Eye (tissue), 1 donor: Measurements from ENCODE around the gene SYK.

Source experiments
- DNase-seq: peaks from one replicate; pipeline ENCODE4 v3.0.0-alpha.2; 2015

SYK gene

GRCh38 chr9:90826326-90827020, 24.9 kb downstream of the SYK start:
- DNase-seq, result no peak

- no peak for DNase-seq
Observed at GRCh38 chr9:90827181-90827871, 25.7 kb downstream of the SYK start.

- no peak for DNase-seq
Observed at GRCh38 chr9:90830051-90830450, 28.4 kb downstream of the SYK start.

DNA sequence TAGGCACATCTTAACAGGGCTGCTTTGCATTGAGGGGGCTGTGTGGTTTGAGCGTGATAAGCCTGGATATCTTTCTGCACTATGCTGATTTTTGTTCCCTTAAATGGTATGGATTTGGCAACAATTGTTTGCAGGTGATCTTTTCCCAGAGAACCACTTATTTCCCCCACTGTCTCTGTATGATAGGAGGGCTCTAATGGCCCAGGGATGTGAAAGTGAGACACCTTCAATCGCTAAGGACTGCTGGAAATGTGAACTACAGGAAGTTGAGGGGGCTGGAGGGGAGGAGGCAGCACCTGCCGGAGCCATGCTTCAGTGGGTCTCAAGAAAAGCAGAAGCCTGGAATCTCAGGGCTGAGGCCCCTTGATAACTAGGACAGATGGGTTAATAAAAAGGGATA, 29.4 kb downstream of the SYK start:
- DNase-seq, result no peak

DNA sequence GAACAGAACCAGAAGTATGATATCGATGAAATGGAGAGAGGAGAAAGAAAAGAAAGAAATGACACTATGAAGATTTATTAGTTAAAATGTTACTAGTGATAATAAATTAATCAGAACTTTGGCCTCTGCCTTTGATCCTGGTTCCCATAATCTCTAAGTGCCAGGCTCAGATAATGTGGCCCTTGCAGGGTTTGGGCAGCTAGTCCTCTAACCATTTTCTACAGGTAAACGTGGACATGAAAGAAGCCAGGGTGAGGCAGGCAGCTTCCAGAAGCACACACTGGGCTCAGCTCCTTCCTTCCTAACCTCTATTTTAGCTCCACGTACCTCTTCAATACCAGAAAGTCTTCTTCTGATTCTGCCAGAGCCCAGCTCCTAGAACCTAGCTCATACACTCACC, 30.6 kb downstream of the SYK start:
- no peak for DNase-seq

GRCh38 chr9:90834828-90835595, 33.4 kb downstream of the SYK start:
- DNase-seq, result no peak

DNA sequence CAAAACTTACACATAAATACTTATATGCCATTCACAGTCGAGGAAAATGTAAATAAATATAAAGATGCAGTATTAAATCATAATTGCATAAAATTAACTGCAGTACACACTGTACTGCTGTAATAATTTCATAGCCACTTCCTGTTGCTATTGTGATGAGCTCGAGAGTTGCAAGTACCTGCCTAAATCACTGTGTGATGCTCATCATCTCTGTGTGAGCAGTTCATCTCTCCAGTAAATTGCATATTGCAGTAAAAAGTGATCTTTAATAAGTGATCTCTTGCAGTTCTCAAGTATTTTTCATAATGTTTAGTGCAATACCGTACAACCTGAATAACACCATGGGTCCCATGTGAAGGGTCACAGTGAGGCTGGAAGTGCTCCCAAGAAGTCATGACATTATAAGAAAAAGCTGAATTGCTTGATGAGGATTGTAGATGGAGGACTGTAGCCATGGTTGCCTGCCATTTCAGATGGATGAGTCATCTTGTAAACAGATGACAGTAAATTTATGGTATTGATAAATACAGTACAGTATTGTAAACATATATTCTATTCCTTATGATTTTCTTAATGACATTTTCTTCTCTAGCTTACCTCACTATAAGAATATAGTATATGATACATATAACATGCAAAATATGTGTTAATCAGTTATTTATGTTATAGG, 34.9 kb downstream of the SYK start:
- DNase-seq, result no peak

DNA sequence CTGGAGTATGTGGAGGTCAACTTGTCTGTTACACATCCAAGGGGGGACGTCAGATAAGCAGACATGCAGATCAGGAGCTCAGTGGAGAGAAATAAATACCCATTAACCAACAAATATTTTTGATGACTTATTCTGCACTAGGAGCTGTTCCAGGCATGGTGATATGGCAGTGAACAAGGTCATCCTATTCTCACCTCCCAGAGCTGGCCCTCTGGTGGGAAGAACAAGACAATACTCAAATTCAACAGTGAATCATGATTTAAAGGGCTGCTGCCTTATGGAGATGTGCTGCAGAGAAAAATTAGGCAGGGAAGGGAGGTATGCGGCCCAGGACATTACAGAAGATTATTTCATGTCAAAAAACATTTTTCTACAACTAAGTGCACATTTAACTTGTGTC, 36.5 kb downstream of the SYK start:
- DNase-seq, result no peak

GRCh38 chr9:90838581-90839154, 37.0 kb downstream of the SYK start:
- no peak for DNase-seq

- peak; percentile 63 for DNase-seq
Observed at GRCh38 chr9:90839183-90839728, 37.6 kb downstream of the SYK start.

DNA sequence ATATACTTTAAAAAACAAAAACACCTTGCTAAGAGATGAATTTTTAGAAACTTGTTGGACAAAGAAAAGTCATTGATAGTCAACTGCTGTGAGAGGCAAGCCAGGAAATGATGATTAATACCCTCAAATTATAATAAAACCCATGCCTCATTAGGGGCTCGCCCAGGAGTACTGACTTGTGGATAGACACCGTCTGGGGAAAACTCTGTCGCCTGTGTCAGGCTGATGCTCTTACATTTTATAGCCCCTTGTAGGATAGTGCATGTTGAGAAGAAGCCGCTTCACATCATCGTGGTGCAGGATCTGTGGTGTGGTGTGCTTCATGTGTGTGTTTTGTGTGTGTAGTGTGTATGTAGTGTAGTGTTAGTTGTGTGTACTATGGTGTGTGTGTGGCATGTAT, 39.1 kb downstream of the SYK start:
- no peak for DNase-seq

DNA sequence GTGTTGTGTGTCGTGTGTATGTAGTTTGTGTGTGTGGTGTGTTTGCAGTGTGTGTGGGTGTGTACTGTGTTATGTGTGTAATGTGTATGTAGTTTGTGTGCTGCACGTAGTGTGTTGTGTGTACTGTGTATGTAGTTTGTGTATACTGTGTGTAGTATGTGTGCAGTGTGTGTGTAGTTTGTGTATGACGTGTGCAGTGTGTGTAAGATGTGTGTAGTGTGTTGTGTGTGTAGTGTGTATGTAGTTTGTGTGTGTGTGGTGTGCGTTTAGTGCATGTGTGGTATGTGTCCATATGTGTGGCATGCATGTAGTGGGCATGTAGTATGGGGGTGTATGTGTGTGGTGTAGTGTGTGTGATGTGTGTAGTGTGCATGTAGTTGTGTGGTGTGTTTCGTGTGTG, 39.6 kb downstream of the SYK start:
- no peak for DNase-seq

- no peak for DNase-seq
Observed at GRCh38 chr9:90841615-90842014, 40.0 kb downstream of the SYK start.

DNA sequence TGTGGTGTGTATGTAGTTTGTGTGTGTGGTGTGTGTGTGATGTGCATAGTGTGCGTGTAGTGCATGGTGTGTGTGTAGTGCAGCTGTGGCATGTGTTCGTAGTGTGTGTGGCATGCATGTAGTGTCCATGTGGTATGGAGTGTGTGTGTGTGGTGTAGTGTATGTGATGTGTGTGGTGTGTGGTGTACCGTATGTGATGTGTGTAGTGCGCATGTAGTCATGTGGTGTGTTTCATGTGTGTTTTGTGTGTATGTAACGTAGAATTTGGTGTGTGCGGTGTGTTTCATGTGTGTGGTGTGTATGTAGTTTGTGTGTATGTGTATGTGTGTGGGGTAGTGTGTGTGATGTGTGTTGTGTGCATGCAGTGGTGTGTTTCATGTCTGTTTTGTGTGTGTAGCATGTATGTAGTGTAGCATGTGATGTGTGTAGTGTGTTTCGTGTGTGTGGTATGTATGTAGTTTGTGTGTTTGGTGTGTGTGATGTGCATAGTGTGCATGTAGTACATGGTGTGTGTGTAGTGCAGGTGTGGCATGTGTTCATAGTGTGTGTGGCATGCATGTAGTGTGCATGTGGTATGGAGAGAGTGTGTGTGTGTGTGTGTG, 40.7 kb downstream of the SYK start:
- no peak for DNase-seq

- DNase-seq, result no peak
Observed at GRCh38 chr9:90842996-90843395, 41.4 kb downstream of the SYK start.

GRCh38 chr9:90843525-90843924, 41.9 kb downstream of the SYK start:
- DNase-seq, result no peak

- DNase-seq, result no peak
Observed at GRCh38 chr9:90844326-90844725, 42.7 kb downstream of the SYK start.

- DNase-seq, result no peak
Observed at GRCh38 chr9:90846770-90847419, 45.3 kb downstream of the SYK start.

- DNase-seq, result no peak
Observed at GRCh38 chr9:90847971-90848370, 46.4 kb downstream of the SYK start.

- no peak for DNase-seq
Observed at GRCh38 chr9:90848866-90849265, 47.2 kb downstream of the SYK start.

GRCh38 chr9:90851444-90851843, 49.8 kb downstream of the SYK start:
- DNase-seq, result no peak

GRCh38 chr9:90853945-90854344, 52.3 kb downstream of the SYK start:
- no peak for DNase-seq
